GM08714 (cell line): ENCODE measurements around the gene UGCG.
"Not testable (repeated sequence)": the region's sequence is repeated elsewhere in the genome, so short reads cannot be mapped to it uniquely, and the experiment has no call there.

ENCODE experiments used
- H3K4me3 ChIP-seq: fragments of 200-500 bp; sonication (Bioruptor generic); 2 replicates; pipeline ENCODE4 v1.5.1; 2014; ENCODE audit warnings: mild to moderate bottlenecking, low read length, inconsistent platforms
- ZNF274 ChIP-seq: IDR thresholded peaks from 2 replicates; pipeline ENCODE4 v1.6.1; 2012; ENCODE audit warnings: mild to moderate bottlenecking, low read depth, low read length

UGCG gene

GRCh38 chr9:111944241-111944866, 47.7 kb downstream of the UGCG start:
- no peak overlapping the region for H3K4me3 ChIP-seq
- no peak for TF ChIP-seq ZNF274

- no peak overlapping the region; the same call in 1 of the 2 replicates for H3K4me3 ChIP-seq
- TF ChIP-seq ZNF274, result no peak
Observed at GRCh38 chr9:111945216-111945615, 48.6 kb downstream of the UGCG start.

GRCh38 chr9:111948109-111948508, 51.5 kb downstream of the UGCG start:
- not testable (repeated sequence) for H3K4me3 ChIP-seq

DNA sequence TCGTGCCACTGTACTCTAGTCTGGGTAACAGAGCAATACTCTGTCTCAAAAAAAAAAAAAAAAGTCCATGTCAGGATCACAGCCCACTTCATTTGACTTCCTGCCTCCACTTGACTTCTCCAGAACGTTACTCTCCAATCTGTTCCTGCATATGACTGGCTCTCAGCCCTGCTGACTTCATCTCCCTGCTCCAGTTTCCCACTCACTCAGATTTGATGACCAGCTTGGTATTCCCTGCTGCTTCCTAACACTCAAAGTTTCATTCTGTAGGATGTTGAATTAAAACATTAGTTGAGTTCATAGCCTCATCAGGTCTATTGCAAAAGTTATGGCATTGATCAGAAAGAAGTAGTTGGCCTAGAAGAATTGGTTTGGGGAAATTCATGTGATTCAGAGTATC, 52.3 kb downstream of the UGCG start:
- no peak for TF ChIP-seq ZNF274
- no peak overlapping the region for H3K4me3 ChIP-seq

DNA sequence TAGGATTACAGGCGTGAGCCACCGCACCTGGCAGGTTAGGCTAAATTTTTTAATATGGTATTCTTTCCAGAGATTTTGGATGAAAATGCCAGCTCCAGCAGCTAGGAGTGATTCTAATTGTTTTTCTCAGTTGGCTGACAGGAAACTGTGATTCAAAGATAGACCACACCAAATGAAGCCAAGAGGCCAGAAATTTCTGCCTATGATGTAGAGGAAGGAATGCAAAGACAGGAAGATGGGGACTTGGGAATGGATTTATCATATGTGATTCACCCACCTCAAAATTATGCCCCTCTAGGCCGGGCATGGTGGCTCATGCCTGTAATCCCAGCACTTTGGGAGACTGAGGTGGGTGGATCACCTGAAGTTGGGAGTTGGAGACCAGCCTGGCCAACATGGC, 53.3 kb downstream of the UGCG start:
- TF ChIP-seq ZNF274, result no peak
- H3K4me3 ChIP-seq, result no peak overlapping the region

GRCh38 chr9:111952559-111952958, 55.9 kb downstream of the UGCG start:
- no peak overlapping the region for H3K4me3 ChIP-seq
- TF ChIP-seq ZNF274, result no peak

DNA sequence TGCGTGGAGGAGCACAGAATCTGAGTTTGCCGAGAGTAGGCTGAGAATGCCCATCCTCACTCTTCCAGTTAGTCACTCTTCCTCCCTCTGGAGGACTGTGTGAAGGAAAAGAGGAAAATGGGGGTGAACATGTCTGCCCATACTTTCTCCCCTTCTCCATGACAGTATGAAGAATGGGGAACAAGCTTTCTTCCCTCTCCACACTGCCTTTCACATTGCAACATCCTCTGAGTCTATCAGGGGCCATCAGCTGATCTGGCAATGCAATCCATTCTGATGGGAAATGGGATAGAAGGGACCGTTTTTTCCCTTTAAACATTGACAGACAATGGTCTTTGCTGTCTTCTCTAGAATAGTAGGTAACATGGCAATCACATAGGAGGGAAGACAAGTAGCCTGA, 56.8 kb downstream of the UGCG start:
- H3K4me3 ChIP-seq, result no peak overlapping the region
- no peak for TF ChIP-seq ZNF274

DNA sequence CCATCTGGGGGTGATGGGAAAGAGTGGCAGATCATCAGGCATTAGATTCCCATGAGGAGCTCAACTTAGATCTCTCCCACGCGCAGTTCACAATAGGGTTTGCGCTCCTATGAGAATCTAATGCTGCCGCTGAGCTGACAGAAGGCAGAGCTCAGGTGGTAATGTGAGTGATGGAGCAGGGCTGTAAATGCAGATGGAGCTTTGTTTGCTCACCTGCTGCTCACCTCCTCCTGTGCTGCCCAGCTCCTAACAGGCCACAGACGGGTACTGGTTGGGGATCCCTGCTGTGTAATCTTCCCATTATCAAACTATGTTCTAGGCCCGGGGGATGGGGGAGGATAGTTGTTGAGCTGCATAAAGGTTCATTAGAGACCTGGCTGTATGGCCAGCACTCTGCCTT, 58.4 kb downstream of the UGCG start:
- no peak overlapping the region for H3K4me3 ChIP-seq
- no peak for TF ChIP-seq ZNF274

- TF ChIP-seq ZNF274, result no peak
- no peak overlapping the region for H3K4me3 ChIP-seq
Observed at GRCh38 chr9:111957856-111958631, 61.4 kb downstream of the UGCG start.

DNA sequence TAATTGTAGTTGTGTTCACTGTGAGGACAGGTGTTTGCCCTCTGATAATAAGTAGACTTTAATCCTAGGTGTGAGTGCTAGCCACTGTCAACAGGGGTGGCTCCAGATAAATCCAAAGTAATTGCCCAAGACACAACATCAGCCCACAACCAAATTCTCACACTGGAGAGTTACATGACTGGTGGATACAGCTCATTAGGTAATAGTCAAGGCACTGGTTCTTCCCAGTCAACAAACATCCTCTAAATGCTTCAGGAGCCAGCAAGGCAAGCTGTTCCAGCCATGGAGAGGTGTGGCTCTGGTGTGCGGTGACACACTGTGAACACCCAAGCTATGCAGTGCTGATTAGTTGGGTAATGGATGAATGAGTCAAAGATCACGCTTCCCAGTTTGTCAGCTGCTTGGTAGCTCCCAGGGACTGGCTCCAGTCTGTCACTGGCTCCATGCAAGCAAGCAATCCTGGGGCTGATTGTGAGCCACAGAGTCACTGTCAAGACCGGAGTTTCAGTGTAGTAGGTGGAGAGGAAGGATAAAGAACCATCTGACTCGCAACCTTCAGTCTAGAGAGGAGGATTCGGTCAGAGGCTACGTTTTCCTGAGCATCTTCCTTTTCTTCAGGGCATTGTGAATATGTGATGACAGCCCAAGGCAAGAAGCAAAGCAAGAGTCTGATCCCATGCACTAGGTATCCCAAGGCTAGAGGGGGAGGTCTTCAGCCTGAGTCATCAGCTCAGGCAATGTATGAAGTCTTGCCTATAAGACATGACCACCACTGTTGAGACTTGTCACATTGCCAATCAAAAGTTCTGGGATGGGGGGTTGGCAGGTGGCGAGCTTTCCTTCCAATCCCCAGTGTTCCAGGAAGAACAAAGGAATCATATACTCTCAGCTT, 63.1 kb downstream of the UGCG start:
- TF ChIP-seq ZNF274, result no peak
- H3K4me3 ChIP-seq, result no peak overlapping the region

GRCh38 chr9:111960485-111960884, 63.9 kb downstream of the UGCG start:
- H3K4me3 ChIP-seq, result not testable (repeated sequence)

- TF ChIP-seq ZNF274, result no peak
- H3K4me3 ChIP-seq, result no peak overlapping the region
Observed at GRCh38 chr9:111961009-111961408, 64.4 kb downstream of the UGCG start.

DNA sequence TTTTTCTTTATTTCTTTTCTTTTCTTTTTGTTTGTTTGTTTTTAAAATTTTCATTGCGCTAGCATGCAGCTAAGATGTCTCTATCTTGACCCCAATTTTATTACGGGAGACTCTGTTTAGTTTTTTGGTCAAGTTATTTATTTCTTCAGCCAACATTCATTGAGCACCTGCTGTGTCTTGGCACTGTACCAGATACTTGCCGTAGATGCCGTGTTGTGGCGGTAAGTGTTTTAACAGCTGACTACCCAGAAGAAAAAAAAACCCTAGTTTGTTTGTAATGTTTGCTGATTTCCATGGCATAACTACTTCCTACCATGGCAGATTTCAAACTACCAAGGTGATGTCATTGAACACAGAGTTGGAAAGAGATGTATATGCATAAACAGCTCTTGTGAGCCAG, 65.0 kb downstream of the UGCG start:
- no peak for TF ChIP-seq ZNF274
- no peak overlapping the region for H3K4me3 ChIP-seq

GRCh38 chr9:111962021-111962420, 65.4 kb downstream of the UGCG start:
- H3K4me3 ChIP-seq, result no peak overlapping the region
- TF ChIP-seq ZNF274, result no peak

- H3K4me3 ChIP-seq, result no peak overlapping the region
- TF ChIP-seq ZNF274, result no peak
Observed at GRCh38 chr9:111963995-111964394, 67.4 kb downstream of the UGCG start.
